NOMO-1 (cell line): ENCODE data around the gene NR3C1.

ENCODE experiments used
- DNase-seq, 2 experiments: peaks; one replicate each; lab custom pipeline; 2025; ENCODE audit not compliant: unreplicated experiment in 2 of 2; lab: John Stamatoyannopoulos, UW

NR3C1 gene

GRCh38 chr5:143314099-143314498 is 89.4 kb downstream of the NR3C1 start:
- no peak for DNase-seq

DNA sequence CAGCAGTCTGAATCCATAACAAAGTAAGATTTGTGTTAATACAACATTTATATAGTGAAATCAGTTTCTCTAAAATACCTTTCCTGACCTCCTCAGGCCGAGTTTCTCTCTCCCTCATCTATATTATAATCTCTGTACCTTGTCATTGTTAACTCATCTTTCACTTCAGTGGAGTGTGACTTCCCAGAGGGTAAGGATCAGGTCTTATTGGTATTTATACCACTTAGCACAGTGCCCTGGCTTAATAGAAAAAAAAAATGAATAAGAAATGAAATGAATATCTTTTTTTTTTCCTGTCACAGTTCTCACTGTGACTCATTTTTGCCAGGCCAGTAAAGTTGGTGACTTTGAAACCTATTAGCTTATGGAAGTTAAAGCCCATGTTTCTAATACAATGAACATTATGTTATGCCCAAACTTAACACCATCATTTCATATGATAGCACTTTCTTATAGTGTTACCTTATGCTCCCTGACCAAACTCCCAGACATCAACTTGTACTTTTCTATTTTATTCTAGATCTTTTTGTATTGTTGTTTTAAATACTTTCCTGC is 90.1 kb downstream of the NR3C1 start:
- no peak for DNase-seq

GRCh38 chr5:143312822-143313221 is 90.7 kb downstream of the NR3C1 start:
- no peak for DNase-seq

- DNase-seq, result no peak
Observed at GRCh38 chr5:143311955-143312354, 91.5 kb downstream of the NR3C1 start.

- DNase-seq, result no peak
Observed at GRCh38 chr5:143311428-143311827, 92.1 kb downstream of the NR3C1 start.

DNA sequence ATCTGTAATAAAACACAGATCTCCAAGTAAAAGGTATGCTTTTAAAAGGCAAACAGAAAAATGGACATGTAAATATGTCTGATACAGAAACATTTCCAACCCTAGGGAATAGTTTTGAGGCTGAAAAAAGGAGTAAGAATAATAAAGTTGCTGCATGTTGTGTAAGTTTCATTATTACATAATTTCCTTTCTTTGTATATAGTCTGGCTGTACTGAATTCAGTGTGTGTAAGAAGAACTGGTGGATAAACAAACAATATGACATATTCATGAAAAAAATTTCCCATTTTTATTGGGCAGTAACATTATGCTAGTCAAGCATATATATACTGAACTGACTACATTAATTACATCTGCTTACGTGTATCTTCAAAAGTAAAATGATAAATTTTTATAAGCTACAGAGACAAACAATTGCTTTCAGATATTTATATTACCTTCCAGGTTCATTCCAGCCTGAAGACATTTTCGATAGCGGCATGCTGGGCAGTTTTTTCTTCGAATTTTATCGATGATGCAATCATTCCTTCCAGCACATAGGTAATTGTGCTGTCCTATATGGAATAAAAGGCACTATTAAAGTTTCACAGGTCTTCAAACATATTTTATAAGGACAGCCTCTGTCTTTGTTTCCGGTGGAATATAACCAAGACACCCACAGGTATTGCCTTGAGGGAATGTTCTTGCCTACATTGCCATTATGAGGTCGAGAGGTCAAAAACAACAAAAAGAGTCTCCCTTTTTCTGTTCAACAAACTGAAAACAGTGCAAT is 93.6 kb downstream of the NR3C1 start:
- peak; percentile 2 to 46 for DNase-seq

DNA sequence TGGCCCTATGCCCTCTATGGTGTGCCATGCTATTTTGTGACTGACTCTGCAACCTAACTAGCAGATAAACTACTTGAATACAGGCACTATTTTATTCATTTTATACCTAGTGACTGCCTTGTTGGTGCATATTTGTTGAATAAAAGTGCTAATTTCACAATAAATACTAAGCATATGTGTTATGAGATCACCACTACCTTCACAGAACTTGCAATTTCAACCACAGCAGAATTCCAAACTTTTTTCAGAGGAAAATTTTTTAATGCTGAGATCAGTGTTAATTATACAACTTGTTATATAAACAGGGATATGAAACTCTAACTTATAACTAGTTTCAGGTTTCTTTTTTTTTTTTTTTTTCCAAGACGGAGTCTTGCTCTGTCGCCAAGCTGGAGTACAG is 94.8 kb downstream of the NR3C1 start:
- no peak for DNase-seq

DNA sequence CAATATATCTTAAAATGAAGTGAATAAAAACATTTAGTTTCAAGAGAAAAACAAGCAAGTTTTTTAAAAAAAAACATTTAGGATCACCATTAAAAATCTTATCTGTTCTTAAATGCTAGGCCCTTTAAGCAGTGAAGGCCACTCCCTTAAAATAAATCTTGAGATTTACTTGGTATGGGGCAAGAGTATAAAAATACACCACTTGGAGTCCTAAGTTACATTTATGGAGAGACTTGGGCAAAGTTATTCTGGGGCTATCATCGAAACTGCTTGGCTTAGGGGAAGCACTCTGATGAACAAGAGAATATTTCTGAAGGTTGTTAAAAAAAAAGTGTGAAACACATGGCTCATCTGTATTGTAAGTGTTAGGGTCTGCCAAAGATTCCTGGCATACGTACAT is 97.4 kb downstream of the NR3C1 start:
- DNase-seq, result peak; percentile 1 to 31

- no peak for DNase-seq
Observed at GRCh38 chr5:143304836-143305475, 98.5 kb downstream of the NR3C1 start.

DNA sequence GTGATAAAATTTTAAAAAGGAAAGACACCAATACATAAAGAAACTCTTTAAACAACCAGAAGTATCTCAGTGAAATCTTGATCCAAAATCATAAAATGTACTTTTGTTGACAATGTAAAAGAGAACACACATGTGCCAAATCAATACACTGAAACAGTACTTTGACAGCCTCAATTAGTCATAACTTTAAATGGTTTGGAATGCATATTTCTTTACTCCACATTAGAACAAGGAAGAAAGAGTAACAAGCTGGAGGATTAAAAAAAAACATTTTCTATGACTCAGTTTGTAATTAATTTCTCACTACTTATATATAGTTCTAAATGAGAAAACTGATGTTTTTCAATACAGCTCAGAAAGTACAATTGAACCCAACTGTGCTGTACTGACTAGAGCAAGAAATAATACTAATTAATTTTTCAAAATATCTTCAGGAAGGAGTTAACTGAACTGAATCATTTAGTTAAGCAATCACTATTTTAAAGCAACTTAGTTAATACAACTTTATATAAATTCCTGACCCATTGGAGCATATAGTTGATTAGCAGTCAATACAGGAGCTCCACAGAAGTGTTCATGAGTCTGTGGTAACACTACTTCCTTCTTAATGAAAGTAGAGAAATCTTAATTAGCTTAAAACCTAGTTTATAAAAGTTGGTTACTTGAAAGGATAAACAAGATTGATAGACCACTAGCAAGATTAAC is 101.0 kb downstream of the NR3C1 start:
- DNase-seq, result no peak

GRCh38 chr5:143297756-143298155 is 105.7 kb downstream of the NR3C1 start:
- no peak for DNase-seq

GRCh38 chr5:143290125-143290524 is 113.4 kb downstream of the NR3C1 start:
- DNase-seq, result no peak

GRCh38 chr5:143284521-143284920 is 119.0 kb downstream of the NR3C1 start:
- DNase-seq, result no peak

DNA sequence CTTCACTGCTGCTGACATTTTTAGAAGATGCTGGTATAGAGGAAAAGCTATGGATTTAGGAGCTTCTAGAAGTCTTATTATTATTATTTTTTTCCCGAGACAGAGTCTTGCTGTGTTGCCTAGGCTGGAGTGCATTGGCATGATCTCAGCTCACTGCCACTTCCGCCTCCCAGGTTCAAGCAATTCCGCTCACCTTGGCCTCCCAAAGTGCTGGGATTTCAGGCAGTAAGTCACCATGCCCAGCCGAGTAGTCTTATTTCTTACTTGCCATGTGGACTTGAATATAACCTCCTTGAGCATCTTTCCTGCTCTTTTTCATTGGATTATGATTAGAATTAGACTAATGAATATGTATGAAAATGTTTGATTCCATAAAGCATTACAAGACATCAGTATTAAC is 119.5 kb downstream of the NR3C1 start:
- no peak for DNase-seq

DNA sequence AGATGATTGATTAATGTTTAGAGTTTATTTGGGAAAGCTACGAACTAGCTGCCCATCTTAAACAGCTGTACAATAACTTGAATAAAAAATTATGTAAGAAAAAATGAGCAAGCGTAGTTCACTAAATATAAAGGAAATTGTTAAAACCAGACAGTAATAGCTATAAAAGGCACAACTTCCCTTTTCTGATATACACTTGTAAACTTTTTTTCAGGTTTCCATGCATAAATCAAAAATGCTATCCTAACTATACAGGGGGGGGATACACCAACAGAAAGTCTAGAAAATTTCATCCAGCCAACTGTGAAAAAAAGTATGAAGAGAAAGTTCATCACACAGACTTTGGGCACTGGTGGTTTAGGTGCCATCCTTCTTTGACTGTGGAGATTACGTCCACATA is 122.3 kb downstream of the NR3C1 start:
- peak in 1 of 2 experiments; percentile 80 for DNase-seq

DNA sequence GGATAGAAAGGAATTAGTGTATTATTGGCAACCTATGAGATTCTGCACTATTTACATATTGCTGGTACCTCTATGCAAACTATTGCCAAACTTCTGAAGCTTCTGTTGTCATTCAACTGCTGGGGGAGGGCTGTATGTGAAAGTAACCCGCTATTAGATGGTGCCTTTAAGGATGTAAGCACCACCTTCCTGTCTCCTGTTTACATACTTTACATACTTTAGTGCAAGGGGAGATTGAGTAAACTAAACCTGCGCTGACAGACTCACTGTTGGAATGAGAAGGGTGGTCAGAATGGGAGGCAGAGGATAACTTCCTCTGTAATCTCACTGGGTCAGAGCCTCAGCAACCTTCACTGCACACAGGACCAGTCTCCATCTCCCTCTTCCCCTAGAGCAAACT is 123.8 kb downstream of the NR3C1 start:
- no peak for DNase-seq

GRCh38 chr5:143277536-143277935 is 126.0 kb downstream of the NR3C1 start:
- no peak for DNase-seq

DNA sequence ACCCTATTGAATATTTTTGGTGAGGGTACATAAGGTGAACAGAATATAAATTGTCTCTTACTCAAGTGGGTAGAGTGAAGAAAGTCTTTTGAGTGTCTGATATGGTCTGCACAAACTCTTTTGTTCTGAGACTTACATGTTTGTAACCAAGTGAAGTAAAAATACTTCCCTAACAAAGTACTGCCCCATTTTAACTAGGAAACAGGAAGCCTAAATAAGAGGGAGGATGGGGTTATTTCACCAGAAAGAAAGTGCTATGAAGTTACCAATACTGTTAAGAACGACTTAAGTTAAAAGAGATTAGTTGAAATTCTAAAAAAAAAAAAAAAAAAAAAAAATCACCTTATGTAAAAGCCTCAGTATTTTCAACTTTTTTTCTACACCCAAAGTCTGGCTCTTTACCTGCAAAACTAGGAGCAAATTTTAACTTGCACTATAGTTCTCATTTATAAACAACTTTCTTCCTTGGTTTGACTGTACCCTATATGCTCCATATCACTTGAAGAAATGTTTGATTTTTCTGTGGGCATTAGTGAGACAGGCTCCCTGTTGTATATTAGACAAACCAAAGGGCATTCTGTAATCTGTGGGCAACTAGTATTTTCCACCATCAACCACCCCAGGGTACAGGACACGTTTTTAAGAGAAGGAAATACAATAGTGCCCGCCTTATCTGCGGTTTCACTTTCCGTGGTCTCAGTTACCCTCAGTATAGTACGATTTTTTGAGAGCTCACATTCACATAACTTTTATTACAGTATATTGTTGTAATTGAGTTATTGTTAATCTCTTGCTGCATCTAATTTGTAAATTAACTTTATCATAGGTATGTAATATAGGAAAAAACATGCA is 127.7 kb downstream of the NR3C1 start:
- DNase-seq, result peak; percentile 20 to 52

GRCh38 chr5:143274952-143275351 is 128.5 kb downstream of the NR3C1 start:
- no peak for DNase-seq

- no peak for DNase-seq
Observed at GRCh38 chr5:143271431-143271830, 132.1 kb downstream of the NR3C1 start.

GRCh38 chr5:143268388-143268787 is 135.1 kb downstream of the NR3C1 start:
- no peak for DNase-seq
